ENCODE data around the gene SYT7.

The SYT7 gene

GRCh38 chr11:61502522-61502921, 78.4 kb downstream of the SYT7 start:
- no peak for DNase-seq (ENCODE audit: low read depth in 4 of 4, low spot score in 1 of 4)

- no peak for DNase-seq (ENCODE audit: low read depth in 4 of 4, low spot score in 1 of 4)
These were observed 80.9 kb downstream of the SYT7 start for GRCh38 chr11:61499816-61500491.

GRCh38 chr11:61498767-61499341, 82.0 kb downstream of the SYT7 start:
- DNase-seq (ENCODE audit: low read depth in 4 of 4, low spot score in 1 of 4), result no peak

GRCh38 chr11:61497876-61498275, 83.0 kb downstream of the SYT7 start:
- DNase-seq (ENCODE audit: low read depth in 4 of 4, low spot score in 1 of 4), result no peak

GRCh38 chr11:61497473-61497872, 83.4 kb downstream of the SYT7 start:
- no peak for DNase-seq (ENCODE audit: low read depth in 4 of 4, low spot score in 1 of 4)

- no peak for DNase-seq (ENCODE audit: low read depth in 4 of 4, low spot score in 1 of 4)
These were observed 84.1 kb downstream of the SYT7 start for GRCh38 chr11:61496602-61497400.

GRCh38 chr11:61495801-61496601, 84.9 kb downstream of the SYT7 start:
- DNase-seq (ENCODE audit: low read depth in 4 of 4, low spot score in 1 of 4), result no peak

- no peak for DNase-seq (ENCODE audit: low read depth in 4 of 4, low spot score in 1 of 4)
These were observed 86.4 kb downstream of the SYT7 start for GRCh38 chr11:61494381-61494961.

GRCh38 chr11:61491736-61492395, 89.0 kb downstream of the SYT7 start:
- DNase-seq (ENCODE audit: low read depth in 4 of 4, low spot score in 1 of 4), result no peak

- DNase-seq (ENCODE audit: low read depth in 4 of 4, low spot score in 1 of 4), result no peak
These were observed 90.8 kb downstream of the SYT7 start for GRCh38 chr11:61489833-61490721.

GRCh38 chr11:61488651-61489291, 92.1 kb downstream of the SYT7 start:
- DNase-seq (ENCODE audit: low read depth in 4 of 4, low spot score in 1 of 4), result no peak

- DNase-seq (ENCODE audit: low read depth in 4 of 4, low spot score in 1 of 4), result no peak
These were observed 93.4 kb downstream of the SYT7 start for GRCh38 chr11:61487342-61488025.

GRCh38 chr11:61486779-61487178, 94.1 kb downstream of the SYT7 start:
- DNase-seq (ENCODE audit: low read depth in 4 of 4, low spot score in 1 of 4), result no peak

- DNase-seq (ENCODE audit: low read depth in 4 of 4, low spot score in 1 of 4), result no peak
These were observed 94.8 kb downstream of the SYT7 start for GRCh38 chr11:61486011-61486620.

- no peak for DNase-seq (ENCODE audit: low read depth in 4 of 4, low spot score in 1 of 4)
These were observed 95.8 kb downstream of the SYT7 start for GRCh38 chr11:61485080-61485479.

GRCh38 chr11:61484541-61484940, 96.3 kb downstream of the SYT7 start:
- DNase-seq (ENCODE audit: low read depth in 4 of 4, low spot score in 1 of 4), result no peak

- DNase-seq (ENCODE audit: low read depth in 4 of 4, low spot score in 1 of 4), result peak in 2 of 4 experiments; percentile 9 to 16
These were observed 98.4 kb downstream of the SYT7 start for GRCh38 chr11:61482513-61482912.

GRCh38 chr11:61481806-61482205, 99.1 kb downstream of the SYT7 start:
- no peak for DNase-seq (ENCODE audit: low read depth in 4 of 4, low spot score in 1 of 4)
